ENCODE data around the gene SLC9A7.

Gene SLC9A7

GRCh38 chrX:46572340-46572936 is 186.5 kb downstream of the SLC9A7 start:
- H3K4me3 ChIP-seq (ENCODE audit: low read depth, low read length): no peak overlapping the region
- ChIA-PET CTCF (interaction anchor here (1.0 to 1.6 kb wide), 7 partner anchors 10 to 114 kb away, joined by 3 to 9 read pairs (median 5); no protein-coding TSS in a partner anchor), POLR2A (no interaction called here)
- DNase-seq (ENCODE audit: low read depth, low spot score): no peak
- no peak for TF ChIP-seq CTCF (IDR thresholded peaks at IDR 0.05; ENCODE audit: insufficient read depth, low read length, missing control alignments)

GRCh38 chrX:46571423-46572339 is 187.2 kb downstream of the SLC9A7 start:
- H3K4me3 ChIP-seq (ENCODE audit: low read depth, low read length): no peak overlapping the region
- no peak for TF ChIP-seq CTCF (IDR thresholded peaks at IDR 0.05; ENCODE audit: insufficient read depth, low read length, missing control alignments)
- CTCF ChIA-PET: interaction anchor here (1.1 to 1.6 kb wide), 5 partner anchors 10 to 114 kb away, joined by 3 to 9 read pairs (median 5); no protein-coding TSS in a partner anchor
- POLR2A ChIA-PET: no interaction called here
- DNase-seq (ENCODE audit: low read depth, low spot score): no peak

GRCh38 chrX:46569621-46570020 is 189.3 kb downstream of the SLC9A7 start:
- TF ChIP-seq CTCF (IDR thresholded peaks at IDR 0.05; ENCODE audit: insufficient read depth, low read length, missing control alignments): no peak
- POLR2A ChIA-PET: no interaction called here
- CTCF ChIA-PET: interaction anchor here (1.1 to 1.5 kb wide), 4 partner anchors 14 to 117 kb away, joined by 3 to 4 read pairs (median 3); no protein-coding TSS in a partner anchor
- no peak for DNase-seq (ENCODE audit: low read depth, low spot score)
- no peak overlapping the region for H3K4me3 ChIP-seq (ENCODE audit: low read depth, low read length)

GRCh38 chrX:46567388-46567787 is 191.5 kb downstream of the SLC9A7 start:
- ChIA-PET POLR2A (no interaction called here), CTCF (no interaction called here)
- no peak for DNase-seq (ENCODE audit: low read depth, low spot score)
- no peak for TF ChIP-seq CTCF (IDR thresholded peaks at IDR 0.05; ENCODE audit: insufficient read depth, low read length, missing control alignments)
- no peak overlapping the region for H3K4me3 ChIP-seq (ENCODE audit: low read depth, low read length)

- ChIA-PET CTCF (interaction anchor here (1.1 to 2.2 kb wide), 3 partner anchors 10 to 235 kb away, joined by 3 to 9 read pairs (median 6); no protein-coding TSS in a partner anchor), POLR2A (no interaction called here)
- no peak for TF ChIP-seq CTCF (IDR thresholded peaks at IDR 0.05; ENCODE audit: insufficient read depth, low read length, missing control alignments)
- DNase-seq (ENCODE audit: low read depth, low spot score): no peak
- H3K4me3 ChIP-seq (ENCODE audit: low read depth, low read length): no peak overlapping the region
Measured at GRCh38 chrX:46561824-46562657, 196.9 kb downstream of the SLC9A7 start.

All from AG04449 (cell line).